OCI-LY1 (cell line): ENCODE results near the gene LINC00237.
A peak's percentile ranks its signal among the peaks of the same experiment; 100 is the strongest.

Experiments used
- H2AFZ ChIP-seq: fragments of 200-600 bp; sonication (generic), shearing (Covaris generic); 2 replicates; pipeline ENCODE4 v1.6.0; 2014; ENCODE audit warnings: antibody characterized with exemption, mild to moderate bottlenecking, low read length
- H3F3A ChIP-seq: fragments of 200-600 bp; sonication (generic), shearing (Covaris generic); 2 replicates; pipeline ENCODE4 v1.6.0; 2014; ENCODE audit warnings: mild to moderate bottlenecking, antibody characterized with exemption, low read length, moderate library complexity; ENCODE audit not compliant: insufficient read depth
- H3K27ac ChIP-seq: fragments of 200-600 bp; sonication (generic); 2 replicates; pipeline ENCODE4 v1.5.1; 2014; ENCODE audit warnings: low read length, mixed run types, mild to moderate bottlenecking, low read depth; ENCODE audit not compliant: poor library complexity, severe bottlenecking
- H3K27me3 ChIP-seq: fragments of 200-600 bp; sonication (generic); 2 replicates; pipeline ENCODE4 v1.6.0; 2014; ENCODE audit warnings: antibody characterized with exemption, mild to moderate bottlenecking, low read length, moderate library complexity; ENCODE audit not compliant: insufficient read depth
- H3K36me3 ChIP-seq: fragments of 200-600 bp; sonication (generic); 2 replicates; pipeline ENCODE4 v1.6.1; 2014; ENCODE audit warnings: mild to moderate bottlenecking, antibody characterized with exemption, low read length, moderate library complexity, mixed read lengths; ENCODE audit not compliant: insufficient read depth
- H3K4me1 ChIP-seq: fragments of 200-600 bp; sonication (generic); 2 replicates; pipeline ENCODE4 v1.5.1; 2014; ENCODE audit warnings: mild to moderate bottlenecking, low read length, moderate library complexity; ENCODE audit not compliant: insufficient read depth, severe bottlenecking
- H3K4me2 ChIP-seq: fragments of 200-600 bp; sonication (generic), shearing (Covaris generic); 2 replicates; pipeline ENCODE4 v1.6.1; 2014; ENCODE audit warnings: low read length
- H3K4me3 ChIP-seq: fragments of 200-600 bp; sonication (generic); 2 replicates; pipeline ENCODE4 v1.5.1; 2014; ENCODE audit warnings: low read length, low read depth, mild to moderate bottlenecking, mixed read lengths; ENCODE audit not compliant: poor library complexity, severe bottlenecking
- H3K79me2 ChIP-seq: fragments of 200-600 bp; shearing (Covaris generic); 2 replicates; pipeline ENCODE4 v1.6.1; 2016; ENCODE audit warnings: mixed run types, low read length, mixed read lengths; ENCODE audit not compliant: insufficient read depth
- H3K9ac ChIP-seq: fragments of 200-600 bp; sonication (generic), shearing (Covaris generic); 2 replicates; pipeline ENCODE4 v1.6.1; 2014; ENCODE audit warnings: mild to moderate bottlenecking, low read length, mixed read lengths
- H3K9me2 ChIP-seq: fragments of 200-600 bp; sonication (generic), shearing (Covaris generic); 2 replicates; pipeline ENCODE4 v1.6.1; 2014; ENCODE audit warnings: low read depth, mild to moderate bottlenecking, low read length, mixed read lengths
- H3K9me3 ChIP-seq: fragments of 200-600 bp; shearing (Covaris generic); 2 replicates; pipeline ENCODE4 v1.6.1; 2014; ENCODE audit warnings: low read length, mixed read lengths
- H4K20me1 ChIP-seq: fragments of 200-600 bp; sonication (generic), shearing (Covaris generic); 2 replicates; pipeline ENCODE4 v1.6.0; 2016; ENCODE audit warnings: mild to moderate bottlenecking, low read length; ENCODE audit not compliant: insufficient read depth
- EZH2 ChIP-seq: fragments of 200-600 bp; sonication (generic), shearing (Covaris generic); IDR thresholded peaks from 2 replicates; pipeline ENCODE4 v1.8.0; 2017; ENCODE audit warnings: borderline replicate concordance, mixed run types, mild to moderate bottlenecking, antibody characterized with exemption, low read length, moderate library complexity, mixed read lengths
- TF ChIP-seq, protein P1 (sequence below): fragments of 200-600 bp; sonication (generic), shearing (Covaris generic); IDR thresholded peaks from 2 replicates; pipeline ENCODE4 v1.5.1; 2017; ENCODE audit warnings: mild to moderate bottlenecking, antibody characterized with exemption, low read length, moderate library complexity, mixed read lengths

The LINC00237 gene

DNA sequence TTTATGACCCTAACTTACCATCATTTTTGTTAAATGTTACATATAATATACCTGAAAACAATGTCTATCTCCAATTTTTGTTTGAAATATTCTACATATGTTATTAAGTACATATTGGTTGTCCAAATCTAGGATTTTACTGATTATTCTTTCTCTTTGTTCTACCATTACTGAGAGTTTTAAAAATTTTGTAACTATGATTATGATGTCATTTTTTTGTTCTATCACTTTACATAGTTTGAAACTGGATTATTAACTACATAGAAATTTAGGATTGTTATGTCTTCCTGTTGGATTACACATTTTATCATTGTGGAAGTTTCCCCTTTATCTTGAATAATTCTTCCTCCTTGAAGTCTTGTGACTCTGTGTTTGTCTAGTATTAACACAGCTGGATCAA, 41.2 kb downstream of the LINC00237 start:
- no peak for TF ChIP-seq EZH2
- TF ChIP-seq, protein P1, sequence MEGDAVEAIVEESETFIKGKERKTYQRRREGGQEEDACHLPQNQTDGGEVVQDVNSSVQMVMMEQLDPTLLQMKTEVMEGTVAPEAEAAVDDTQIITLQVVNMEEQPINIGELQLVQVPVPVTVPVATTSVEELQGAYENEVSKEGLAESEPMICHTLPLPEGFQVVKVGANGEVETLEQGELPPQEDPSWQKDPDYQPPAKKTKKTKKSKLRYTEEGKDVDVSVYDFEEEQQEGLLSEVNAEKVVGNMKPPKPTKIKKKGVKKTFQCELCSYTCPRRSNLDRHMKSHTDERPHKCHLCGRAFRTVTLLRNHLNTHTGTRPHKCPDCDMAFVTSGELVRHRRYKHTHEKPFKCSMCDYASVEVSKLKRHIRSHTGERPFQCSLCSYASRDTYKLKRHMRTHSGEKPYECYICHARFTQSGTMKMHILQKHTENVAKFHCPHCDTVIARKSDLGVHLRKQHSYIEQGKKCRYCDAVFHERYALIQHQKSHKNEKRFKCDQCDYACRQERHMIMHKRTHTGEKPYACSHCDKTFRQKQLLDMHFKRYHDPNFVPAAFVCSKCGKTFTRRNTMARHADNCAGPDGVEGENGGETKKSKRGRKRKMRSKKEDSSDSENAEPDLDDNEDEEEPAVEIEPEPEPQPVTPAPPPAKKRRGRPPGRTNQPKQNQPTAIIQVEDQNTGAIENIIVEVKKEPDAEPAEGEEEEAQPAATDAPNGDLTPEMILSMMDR, result no peak
- Histone ChIP-seq H4K20me1 (no peaks in the 10 kb centered on the region), H3K27ac (no peak overlapping the region), H3K36me3 (no peaks in the 10 kb centered on the region), H3F3A (no peaks in the 10 kb centered on the region), H2AFZ (no peak overlapping the region), H3K9me3 (no peaks in the 10 kb centered on the region), H3K27me3 (no peaks in the 10 kb centered on the region), H3K79me2 (no peaks in the 10 kb centered on the region), H3K9ac (no peak overlapping the region), H3K9me2 (no peaks in the 10 kb centered on the region), H3K4me2 (no peak overlapping the region), H3K4me1 (no peaks in the 10 kb centered on the region), H3K4me3 (no peak overlapping the region)

DNA sequence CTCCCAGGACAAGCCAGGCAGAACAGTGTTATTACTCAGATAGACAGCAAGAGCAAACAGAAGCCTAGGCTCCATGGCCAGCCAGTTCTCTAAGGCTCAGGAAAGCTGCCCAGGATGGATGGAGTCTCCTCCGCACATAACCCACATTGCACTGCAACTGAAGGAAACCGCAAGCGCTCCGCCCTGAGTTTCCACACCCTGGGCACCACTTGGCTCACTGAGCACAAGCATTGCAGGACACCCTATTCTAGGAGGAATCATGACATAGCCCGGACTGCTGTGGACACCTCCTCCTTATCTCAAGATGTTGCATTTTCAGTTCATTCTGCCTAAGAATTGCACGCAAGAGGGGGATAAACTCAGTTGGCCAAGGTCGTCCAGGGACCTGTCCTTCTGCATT, 42.9 kb downstream of the LINC00237 start:
- Histone ChIP-seq H3K27ac (no peak overlapping the region), H3F3A (no peaks in the 10 kb centered on the region), H2AFZ (no peak overlapping the region), H3K4me3 (no peak overlapping the region), H3K36me3 (no peaks in the 10 kb centered on the region), H3K9ac (no peak overlapping the region), H3K79me2 (no peaks in the 10 kb centered on the region), H3K4me2 (no peak overlapping the region), H3K9me3 (no peaks in the 10 kb centered on the region), H3K27me3 (no peaks in the 10 kb centered on the region), H4K20me1 (no peaks in the 10 kb centered on the region), H3K9me2 (no peaks in the 10 kb centered on the region), H3K4me1 (no peaks in the 10 kb centered on the region)
- TF ChIP-seq, protein P1, result no peak
- TF ChIP-seq EZH2, result no peak

DNA sequence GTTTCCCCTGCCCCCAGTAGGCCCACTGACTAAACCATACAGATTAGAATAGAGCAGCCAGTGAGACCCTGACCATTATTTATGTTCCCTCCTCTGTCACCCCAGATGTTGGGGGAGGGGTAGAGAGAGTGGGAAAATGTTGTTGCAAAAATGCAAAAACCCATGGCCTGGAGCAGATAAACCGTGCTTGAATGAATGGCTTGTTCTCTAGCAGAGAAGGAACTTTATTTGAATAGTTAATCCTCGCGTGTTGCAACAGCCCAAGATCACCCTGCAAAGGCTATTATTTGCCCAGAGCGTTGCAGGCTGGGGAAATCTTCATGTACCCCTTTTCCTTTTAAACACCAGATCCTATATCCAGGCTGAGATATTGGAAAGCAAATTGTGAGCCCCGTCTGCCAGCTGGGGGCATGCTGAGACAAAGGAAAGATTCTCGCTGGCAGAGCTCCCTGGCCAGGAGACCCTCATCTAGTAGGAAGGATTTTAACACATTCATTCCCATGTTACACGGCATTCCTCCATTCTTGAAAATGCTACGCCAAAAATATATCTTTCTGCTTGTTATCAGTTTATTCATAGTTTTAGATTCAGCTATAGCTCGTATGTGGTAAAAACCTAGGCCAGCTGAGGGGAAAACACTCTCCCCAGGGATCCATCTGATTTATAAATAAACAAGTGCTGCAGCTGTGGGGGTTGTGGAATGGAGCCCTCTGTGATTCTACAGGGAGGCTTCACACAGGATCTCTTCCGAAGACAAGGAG, 53.0 kb downstream of the LINC00237 start:
- Histone ChIP-seq H3K9ac (no peak overlapping the region), H3K4me3 (no peak overlapping the region), H3K79me2 (no peaks in the 10 kb centered on the region), H3K36me3 (no peaks in the 10 kb centered on the region), H3K27ac (no peak overlapping the region), H3K4me2 (no peak overlapping the region; the same call in 1 of the 2 replicates), H3K4me1 (peaks cover 18% of the 10 kb centered on the region), H3K9me3 (no peaks in the 10 kb centered on the region), H3K27me3 (no peaks in the 10 kb centered on the region), H2AFZ (no peak overlapping the region), H4K20me1 (no peaks in the 10 kb centered on the region), H3K9me2 (no peaks in the 10 kb centered on the region), H3F3A (no peaks in the 10 kb centered on the region)
- TF ChIP-seq, protein P1, result peak; percentile 31
- TF ChIP-seq EZH2, result no peak
